Nephron (organoid): ENCODE measurements around the gene HCRTR2.

Source experiments
- H3K27ac Mint-ChIP-seq, 3 experiments: 2 replicates each; pipeline ENCODE4 v1.8.0; 2020; ENCODE audit warnings: mixed read lengths in 3 of 3, mild to moderate bottlenecking in 2 of 3, moderate library complexity in 1 of 3
- H3K27me3 Mint-ChIP-seq: 2 replicates; pipeline ENCODE4 v1.8.0; 2021; ENCODE audit warnings: low read depth, mild to moderate bottlenecking, moderate library complexity, mixed read lengths
- H3K36me3 Mint-ChIP-seq: 2 replicates; pipeline ENCODE4 v1.8.0; 2020; ENCODE audit warnings: low read depth, mixed read lengths
- H3K4me1 Mint-ChIP-seq: 2 replicates; pipeline ENCODE4 v1.8.0; 2020; ENCODE audit warnings: mixed read lengths
- H3K4me3 Mint-ChIP-seq, 3 experiments: 2 replicates each; pipeline ENCODE4 v1.8.0; 2020; ENCODE audit warnings: mild to moderate bottlenecking in 3 of 3, mixed read lengths in 3 of 3, moderate library complexity in 2 of 3
- H3K9me3 Mint-ChIP-seq: 2 replicates; pipeline ENCODE4 v1.8.0; 2020; ENCODE audit warnings: mixed read lengths
- CTCF ChIP-seq, 3 experiments: fragments of 200-600 bp; sonication (generic); IDR thresholded peaks; one replicate each; pipeline ENCODE4 v1.5.0; 2021; ENCODE audit warnings: antibody characterized with exemption in 3 of 3; ENCODE audit not compliant: unreplicated experiment in 3 of 3

HCRTR2 gene

GRCh38 chr6:55176958-55177357 lies 2.6 kb downstream of the HCRTR2 start:
- no peaks in the 10 kb centered on the region for H3K36me3 Mint-ChIP-seq
- H3K9me3 Mint-ChIP-seq: no peaks in the 10 kb centered on the region
- no peak overlapping the region for H3K27ac Mint-ChIP-seq
- no peak for TF ChIP-seq CTCF (IDR thresholded peaks at IDR 0.05; ENCODE audit: unreplicated experiment in 3 of 3)
- peaks cover 48% of the 10 kb centered on the region for H3K27me3 Mint-ChIP-seq
- peaks cover 4% of the 10 kb centered on the region for H3K4me1 Mint-ChIP-seq
- H3K4me3 Mint-ChIP-seq: no peak overlapping the region

DNA sequence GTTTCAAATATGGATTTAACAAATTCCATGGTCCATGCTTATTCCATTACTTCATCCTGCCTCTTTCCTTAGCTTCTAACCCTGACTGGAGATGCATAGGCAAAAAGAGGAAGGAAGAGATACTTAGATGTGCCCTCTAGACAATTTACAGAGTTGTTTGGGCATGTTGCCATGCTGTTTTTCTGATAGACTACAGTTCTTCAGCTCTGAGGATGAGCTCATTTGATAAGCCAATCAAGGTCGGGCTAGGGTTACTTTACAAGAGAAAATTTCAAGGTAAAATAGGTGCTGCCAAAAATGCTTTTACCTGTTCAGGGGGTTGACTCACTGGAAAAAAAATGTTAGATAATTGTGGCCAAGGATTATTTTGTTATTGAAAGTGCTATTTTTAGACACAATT lies 5.9 kb downstream of the HCRTR2 start:
- Mint-ChIP-seq H3K36me3 (no peaks in the 10 kb centered on the region), H3K4me1 (peaks cover under 1% of the 10 kb centered on the region), H3K9me3 (no peaks in the 10 kb centered on the region), H3K4me3 (no peak overlapping the region), H3K27me3 (peaks cover 22% of the 10 kb centered on the region), H3K27ac (no peak overlapping the region)
- TF ChIP-seq CTCF (IDR thresholded peaks at IDR 0.05; ENCODE audit: unreplicated experiment in 3 of 3): no peak

DNA sequence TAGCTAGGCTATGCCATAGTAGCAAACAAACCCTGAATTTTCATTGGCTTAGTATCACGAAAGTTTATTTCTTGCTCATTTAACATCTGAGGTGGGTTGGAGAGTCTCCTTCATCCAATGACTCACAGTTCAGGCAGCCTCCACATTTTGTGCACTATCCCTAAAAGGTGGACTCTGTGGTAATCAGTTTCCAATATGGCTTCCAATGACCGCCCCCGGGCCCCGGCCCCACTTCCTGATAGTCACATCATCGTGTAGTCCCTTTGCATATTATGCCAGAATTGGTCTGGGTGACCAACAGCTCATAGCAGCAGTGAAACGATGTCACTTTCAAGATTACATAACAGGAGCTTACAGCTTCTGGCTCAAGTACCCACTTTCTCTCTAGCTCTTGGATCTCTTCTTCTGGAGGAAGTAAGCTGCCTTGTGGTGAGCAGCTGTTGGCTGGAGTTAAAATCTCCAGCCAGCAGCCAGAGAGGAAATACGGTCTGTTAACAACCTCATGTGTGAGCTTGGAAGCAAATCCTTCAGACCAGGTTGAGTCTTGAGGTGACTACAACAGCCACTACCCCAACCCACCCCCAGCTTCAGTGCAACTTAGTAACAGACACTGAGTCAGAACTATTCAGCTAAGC lies 7.8 kb downstream of the HCRTR2 start:
- TF ChIP-seq CTCF (IDR thresholded peaks at IDR 0.05; ENCODE audit: unreplicated experiment in 3 of 3): no peak
- no peaks in the 10 kb centered on the region for H3K36me3 Mint-ChIP-seq

DNA sequence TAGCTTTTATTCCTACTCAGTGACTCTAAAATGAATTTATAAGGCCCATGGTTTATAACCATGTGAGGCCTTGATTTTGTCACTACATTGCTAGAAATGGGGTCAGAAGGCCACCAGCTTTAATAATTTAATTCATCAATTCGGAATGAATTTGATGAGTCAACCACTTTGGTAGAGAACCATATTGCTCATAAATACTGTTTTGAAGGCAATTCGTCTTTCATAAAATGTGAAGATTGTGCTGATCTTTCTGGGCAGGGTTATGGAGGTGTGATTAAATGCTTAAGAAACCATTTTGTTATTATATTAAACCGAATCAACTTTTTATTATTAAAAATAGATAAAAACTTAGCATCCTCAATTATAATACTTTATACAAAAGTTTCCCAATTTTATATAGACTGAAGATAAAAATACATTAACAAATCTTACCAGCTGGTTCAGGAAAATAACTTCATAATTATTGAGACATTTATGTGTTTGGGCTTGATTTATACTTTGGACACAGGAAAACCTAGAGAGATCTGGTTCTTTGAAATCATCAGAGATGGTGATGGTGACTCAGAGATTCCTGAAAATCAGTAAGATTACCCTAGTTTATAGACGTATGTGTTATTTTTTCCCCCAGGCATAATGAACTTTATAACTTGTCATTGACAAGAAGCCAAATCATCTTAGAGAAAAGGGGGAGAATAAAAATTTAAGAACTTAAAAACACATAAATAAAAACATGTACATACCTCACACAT lies 10.6 kb downstream of the HCRTR2 start:
- Mint-ChIP-seq H3K27me3 (no peaks in the 10 kb centered on the region), H3K4me1 (no peaks in the 10 kb centered on the region)

More for the DNA sequence above, 7.8 kb downstream of the HCRTR2 start:
- H3K27ac Mint-ChIP-seq: no peak overlapping the region
- no peaks in the 10 kb centered on the region for H3K4me1 Mint-ChIP-seq
- H3K4me3 Mint-ChIP-seq: no peak overlapping the region
- no peaks in the 10 kb centered on the region for H3K9me3 Mint-ChIP-seq
- H3K27me3 Mint-ChIP-seq: peaks cover 6% of the 10 kb centered on the region

DNA sequence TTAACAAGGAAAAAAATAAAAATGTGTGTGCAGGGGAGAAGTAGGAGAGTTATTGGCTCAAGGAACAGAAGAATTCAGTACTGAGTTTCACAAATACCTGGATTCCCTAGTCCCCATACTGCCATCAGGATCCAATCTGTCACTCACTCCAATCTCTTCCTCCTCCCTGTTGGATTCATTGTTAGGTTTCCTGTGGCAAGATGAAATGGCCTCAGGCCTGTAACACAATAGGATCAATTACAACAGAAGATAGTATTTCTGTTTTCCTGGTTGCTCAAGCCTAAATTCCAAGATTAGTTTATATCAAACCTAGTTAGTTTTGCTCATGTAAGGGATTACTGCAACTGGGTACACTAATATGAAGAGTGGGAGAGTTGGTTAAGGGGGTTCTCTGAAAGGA lies 24.4 kb downstream of the HCRTR2 start:
- no peak for TF ChIP-seq CTCF (IDR thresholded peaks at IDR 0.05; ENCODE audit: unreplicated experiment in 3 of 3)
- no peaks in the 10 kb centered on the region for H3K27me3 Mint-ChIP-seq
- H3K9me3 Mint-ChIP-seq: no peaks in the 10 kb centered on the region
- H3K36me3 Mint-ChIP-seq: no peaks in the 10 kb centered on the region
- H3K4me1 Mint-ChIP-seq: no peaks in the 10 kb centered on the region
- H3K4me3 Mint-ChIP-seq: no peak overlapping the region
- no peak overlapping the region for H3K27ac Mint-ChIP-seq

More for the DNA sequence above, 10.6 kb downstream of the HCRTR2 start:
- Mint-ChIP-seq H3K36me3 (no peaks in the 10 kb centered on the region), H3K27ac (no peak overlapping the region), H3K4me3 (no peak overlapping the region), H3K9me3 (no peaks in the 10 kb centered on the region)
- no peak for TF ChIP-seq CTCF (IDR thresholded peaks at IDR 0.05; ENCODE audit: unreplicated experiment in 3 of 3)

DNA sequence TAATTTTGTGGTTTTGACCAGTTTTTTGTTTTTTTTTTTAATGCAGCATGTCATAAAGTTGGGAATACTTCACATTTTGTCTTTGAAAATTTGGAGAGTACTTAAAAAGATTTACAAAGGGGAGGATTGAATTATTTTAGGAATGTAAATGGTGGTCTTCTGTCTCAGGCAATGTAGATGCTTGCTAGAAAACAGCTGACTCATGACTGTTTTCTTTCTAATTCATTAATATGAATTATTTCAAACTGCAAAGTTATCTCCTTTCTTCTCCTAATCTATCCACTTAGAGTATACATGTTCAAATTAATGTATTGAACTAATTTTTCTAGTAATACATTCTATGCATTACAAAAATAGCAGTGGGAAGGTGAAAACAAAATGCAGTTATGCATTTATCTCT lies 24.9 kb downstream of the HCRTR2 start:
- no peak overlapping the region for H3K27ac Mint-ChIP-seq
- H3K27me3 Mint-ChIP-seq: no peaks in the 10 kb centered on the region
- no peak for TF ChIP-seq CTCF (IDR thresholded peaks at IDR 0.05; ENCODE audit: unreplicated experiment in 3 of 3)

More for the DNA sequence above, 24.9 kb downstream of the HCRTR2 start:
- H3K9me3 Mint-ChIP-seq: no peaks in the 10 kb centered on the region
- no peaks in the 10 kb centered on the region for H3K36me3 Mint-ChIP-seq
- H3K4me3 Mint-ChIP-seq: no peak overlapping the region
- H3K4me1 Mint-ChIP-seq: no peaks in the 10 kb centered on the region
